Stimulated activated naive CD8-positive, alpha-beta T cell treated with anti-CD3 and anti-CD28 coated beads, Interleukin-15, Interleukin-2, amounts not matched to agents 100 U/mL and 50 U/mL, for 24 hours (primary cell): ENCODE data around the gene THPO.

ENCODE experiments used
- ATAC-seq: fragments of 150-1000 bp; cut with Tn5 transposase; one replicate; pipeline ENCODE4 v1.10.0; 2021
- DNase-seq: peaks from one replicate; pipeline ENCODE4 v3.0.0; 2021

THPO gene

DNA sequence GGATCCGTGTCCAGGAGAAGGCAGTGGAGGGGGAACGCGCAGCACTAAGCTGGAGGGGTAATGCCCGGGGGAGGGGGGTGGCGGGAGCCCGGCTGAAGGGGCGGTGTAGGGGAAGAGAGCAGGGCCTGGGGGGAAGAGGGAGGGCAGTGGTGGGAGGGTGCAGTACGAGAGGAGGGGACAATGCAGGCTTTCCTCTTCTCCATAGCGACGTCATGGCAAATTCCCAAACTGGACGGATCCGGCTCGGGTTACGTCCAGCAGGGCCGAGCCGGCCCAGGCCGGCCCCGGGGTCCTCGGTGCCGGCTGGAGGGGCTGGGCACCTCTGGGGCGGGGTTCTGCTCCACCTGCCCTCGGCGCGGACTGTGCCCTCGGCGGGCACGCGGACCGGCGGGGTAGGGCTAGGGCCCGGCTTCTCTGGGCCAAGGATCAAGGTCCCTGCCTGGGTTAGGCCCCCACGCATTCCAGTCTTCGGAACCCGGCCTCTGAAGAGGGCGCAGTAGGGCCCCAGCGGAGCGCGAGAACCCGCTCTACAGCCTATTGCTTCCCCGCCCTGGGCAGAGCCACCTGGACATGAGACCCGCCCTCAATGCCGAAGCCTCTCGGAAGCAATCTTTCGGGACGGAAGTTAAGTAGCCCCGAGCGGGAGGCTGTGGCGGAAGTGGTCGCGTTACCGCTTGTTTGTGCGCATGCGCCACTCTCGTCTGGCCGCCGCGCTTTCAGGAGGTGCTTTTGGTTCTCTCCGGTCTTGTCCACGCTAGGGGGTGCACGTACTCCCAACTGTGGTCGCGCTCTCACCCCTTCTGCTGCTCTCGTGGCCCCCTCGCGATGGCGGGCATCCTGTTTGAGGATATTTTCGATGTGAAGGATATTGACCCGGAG is 15.1 kb downstream of the THPO start:
- DNase-seq (peak; percentile 97), ATAC-seq (peak; percentile 89)

DNA sequence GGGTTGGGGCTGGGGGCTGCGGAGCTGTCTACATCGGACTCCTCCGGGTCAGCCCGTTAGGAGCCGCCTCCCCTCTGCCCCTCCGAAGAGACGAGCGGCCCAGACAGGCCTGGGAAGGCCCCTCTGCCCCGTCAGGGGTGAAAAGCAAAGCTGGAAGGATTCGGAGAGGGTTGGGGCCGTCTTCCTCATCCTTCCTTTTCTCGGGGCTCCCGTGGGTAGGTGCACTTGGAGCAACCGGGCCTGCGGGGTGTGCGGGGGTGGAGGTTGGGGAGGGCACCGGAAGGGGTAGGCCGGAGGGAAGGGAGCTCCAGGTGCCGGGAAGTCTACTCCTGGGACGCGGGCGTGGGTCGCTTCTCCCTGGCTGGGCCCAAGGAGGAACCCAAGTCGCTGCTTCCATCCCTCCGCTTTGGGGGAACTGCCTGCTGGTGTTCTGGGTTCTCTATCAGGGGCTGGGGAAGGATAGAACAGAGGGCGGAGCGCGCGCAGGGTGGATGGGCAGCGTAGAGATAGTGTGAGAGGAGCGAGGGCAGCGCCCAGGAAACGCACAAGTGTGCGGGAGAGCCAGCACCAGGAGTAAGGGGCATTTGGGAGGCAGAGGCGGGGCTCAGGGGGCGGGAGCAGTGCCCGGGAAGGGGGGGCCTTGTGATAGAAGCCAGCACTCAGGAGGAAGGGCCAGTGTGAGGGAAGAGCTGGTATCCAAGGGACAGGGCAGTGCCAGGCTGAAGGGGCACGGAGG is 15.9 kb downstream of the THPO start:
- DNase-seq = peak; percentile 63
- ATAC-seq = peak; percentile 11

DNA sequence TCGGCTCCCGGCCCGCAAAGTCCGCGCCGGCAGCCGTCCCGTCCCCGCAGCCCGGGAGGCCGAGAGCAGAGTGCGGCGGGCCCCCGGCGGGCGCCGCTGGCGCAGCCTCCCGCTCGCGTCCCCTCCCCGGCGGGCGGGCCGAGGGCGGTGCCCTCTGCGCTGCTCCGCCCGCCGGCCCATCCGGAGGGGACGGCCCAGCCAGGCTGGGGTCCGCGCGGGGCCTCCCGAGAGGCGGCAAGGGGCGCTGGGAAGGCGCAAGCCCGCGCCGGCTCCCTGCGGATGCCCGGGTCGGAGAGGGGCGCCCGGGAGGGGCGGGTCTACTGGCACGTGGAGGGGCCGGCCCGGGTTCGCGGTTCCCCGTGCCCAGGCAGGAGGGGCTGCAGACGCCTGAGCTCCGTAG is 16.5 kb downstream of the THPO start, which contains the start of the genes CLCN2 and POLR2H:
Gene CLCN2, minus strand, starts transcription at position 74 of the 400 bp plus-strand sequence. CDS start 126 bp downstream, outside the sequence.
Gene POLR2H, plus strand, starts transcription at position 179 of the 400 bp plus-strand sequence. CDS start 1,783 bp downstream, outside the sequence.
- DNase-seq (peak; percentile 68), ATAC-seq (peak; percentile 40)

DNA sequence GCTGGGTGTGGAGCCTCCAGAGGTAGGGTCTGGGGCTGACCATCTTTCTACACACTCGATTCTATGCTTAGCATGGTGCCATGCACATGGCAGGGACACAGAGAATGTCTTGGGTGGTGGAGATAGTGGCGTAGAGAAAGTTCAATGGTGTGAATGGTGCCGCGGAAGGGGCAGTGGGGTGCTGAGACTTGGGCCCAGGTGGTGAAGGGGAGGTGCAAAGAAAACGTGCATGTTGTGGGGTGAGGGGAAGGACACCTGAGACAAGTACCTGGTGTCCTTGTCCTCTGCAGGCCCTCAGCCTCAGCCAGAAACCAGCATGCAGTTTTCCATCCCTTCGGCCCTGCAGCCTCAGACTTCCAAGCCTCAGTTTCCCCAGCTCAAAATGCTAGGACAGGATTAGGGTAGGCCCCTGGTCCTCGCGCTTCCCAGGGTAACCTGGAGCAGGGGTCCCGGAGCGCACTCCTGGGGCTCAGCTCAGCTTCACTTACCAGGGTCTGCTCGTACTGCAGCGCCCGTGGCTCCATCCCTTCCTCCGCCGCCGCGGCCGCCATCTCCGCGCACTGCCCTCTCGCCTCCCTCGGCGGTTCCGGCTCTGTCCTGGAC is 17.0 kb downstream of the THPO start:
- no peak for ATAC-seq
- no peak for DNase-seq

DNA sequence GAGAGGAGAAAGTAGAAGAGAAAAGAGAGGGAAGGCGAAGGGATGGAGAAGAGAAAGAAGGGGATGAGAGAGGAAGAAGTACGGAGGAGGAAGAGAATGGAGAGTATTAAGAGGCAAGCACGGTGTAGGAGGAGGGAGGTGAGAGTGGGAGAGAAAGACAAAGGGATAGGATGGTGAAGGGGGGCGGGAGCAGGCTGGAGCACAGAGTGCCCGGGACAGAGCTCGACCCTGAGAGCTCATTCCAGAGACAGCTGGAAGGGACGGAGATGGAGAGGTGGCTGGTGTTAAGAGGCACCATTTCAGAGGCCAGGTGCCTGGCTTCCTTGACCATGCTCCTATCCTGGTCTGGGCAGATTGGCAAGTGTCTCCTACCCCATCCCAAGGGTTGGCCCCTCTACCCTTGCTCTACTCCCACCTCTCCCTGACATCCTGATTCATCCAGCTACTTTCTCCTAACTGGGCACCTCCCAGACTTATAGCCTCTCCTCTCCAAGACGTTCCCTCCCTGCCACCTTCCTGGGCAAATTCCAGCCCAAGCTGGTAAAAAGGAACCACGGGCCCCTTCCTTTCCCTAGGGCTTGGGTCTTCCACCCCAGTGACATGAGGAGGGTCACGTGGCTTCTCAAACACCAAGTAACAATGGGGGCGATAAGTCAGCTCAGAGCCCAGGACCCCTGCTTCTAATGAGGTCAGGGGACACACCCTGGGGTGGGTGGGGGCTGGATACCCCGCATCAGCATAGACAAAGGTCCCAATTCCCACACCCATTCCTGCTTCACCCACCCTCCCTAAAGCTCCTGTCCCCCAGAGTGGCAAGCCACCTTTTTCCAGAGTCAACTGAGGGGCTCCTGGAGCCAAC is 17.7 kb downstream of the THPO start:
- DNase-seq (no peak), ATAC-seq (no peak)

DNA sequence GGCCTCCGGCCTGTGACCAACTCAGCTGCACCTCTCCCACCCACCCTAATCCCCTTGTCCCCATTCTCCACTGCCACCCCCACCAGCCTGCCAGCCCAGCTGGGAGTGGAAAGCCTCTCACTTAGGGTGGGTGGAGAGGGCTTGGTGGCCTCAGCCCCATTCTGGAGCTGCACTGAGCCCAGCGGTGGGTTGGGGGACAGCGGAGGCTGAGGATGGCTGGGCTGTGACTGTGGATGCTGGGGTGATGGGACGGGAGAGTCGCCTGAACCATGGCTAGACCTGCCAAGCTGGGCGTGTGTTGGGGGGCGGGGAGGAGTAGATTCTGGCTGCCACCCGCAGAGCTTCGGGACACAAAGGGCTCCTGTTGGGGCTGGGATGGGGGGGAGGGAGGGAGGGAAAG is 18.4 kb downstream of the THPO start:
- DNase-seq (no peak), ATAC-seq (no peak)

- ATAC-seq = no peak
- DNase-seq = no peak
Measured at GRCh38 chr3:184358921-184359350, 19.1 kb downstream of the THPO start.

- DNase-seq (no peak), ATAC-seq (no peak)
Measured at GRCh38 chr3:184358124-184358767, 19.8 kb downstream of the THPO start.

DNA sequence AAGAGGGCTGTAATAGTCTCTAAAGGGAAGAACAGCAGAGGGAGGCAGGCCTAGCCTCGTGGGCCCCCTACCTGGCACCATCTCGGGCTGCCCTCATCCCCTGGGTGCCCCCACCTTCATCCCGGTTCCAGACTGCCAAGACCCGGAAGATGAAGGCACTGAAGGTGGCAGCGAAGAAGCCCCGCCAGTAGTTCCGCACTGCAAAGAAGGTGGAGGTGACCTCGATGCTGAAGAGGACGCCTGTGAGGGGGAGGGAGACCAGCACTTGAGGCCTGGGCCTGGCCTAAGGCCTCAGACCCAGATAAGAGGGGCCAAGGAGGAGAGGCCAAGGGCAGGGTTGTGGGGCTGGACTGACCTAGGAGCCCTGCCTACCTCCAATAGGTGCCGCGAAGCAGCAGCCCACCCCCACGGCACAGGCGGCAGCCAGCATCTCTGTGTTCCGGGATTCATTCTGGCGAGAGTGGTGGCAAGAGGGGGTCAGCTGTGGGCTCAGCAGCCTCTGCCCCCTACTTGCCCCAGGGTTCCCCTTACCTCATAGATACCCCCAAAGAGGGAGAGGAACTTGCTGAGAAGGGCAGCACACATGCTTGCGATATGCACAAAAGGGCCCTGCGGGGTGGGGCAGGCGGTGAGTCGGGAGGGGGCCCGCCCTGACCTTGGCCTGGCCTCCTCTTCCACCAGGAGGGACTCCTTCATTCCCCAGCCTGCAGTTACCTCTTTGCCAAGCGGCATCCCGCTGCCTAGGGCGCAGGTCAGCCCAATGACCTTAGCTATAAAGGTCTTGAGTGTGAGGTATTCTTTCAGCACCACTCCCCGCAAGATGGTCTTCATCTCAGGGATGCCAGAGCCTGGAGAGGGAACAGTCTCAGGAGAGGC is 20.5 kb downstream of the THPO start:
- DNase-seq = no peak
- ATAC-seq = no peak

- DNase-seq (no peak), ATAC-seq (no peak)
Measured at GRCh38 chr3:184355261-184356040, 22.6 kb downstream of the THPO start.

DNA sequence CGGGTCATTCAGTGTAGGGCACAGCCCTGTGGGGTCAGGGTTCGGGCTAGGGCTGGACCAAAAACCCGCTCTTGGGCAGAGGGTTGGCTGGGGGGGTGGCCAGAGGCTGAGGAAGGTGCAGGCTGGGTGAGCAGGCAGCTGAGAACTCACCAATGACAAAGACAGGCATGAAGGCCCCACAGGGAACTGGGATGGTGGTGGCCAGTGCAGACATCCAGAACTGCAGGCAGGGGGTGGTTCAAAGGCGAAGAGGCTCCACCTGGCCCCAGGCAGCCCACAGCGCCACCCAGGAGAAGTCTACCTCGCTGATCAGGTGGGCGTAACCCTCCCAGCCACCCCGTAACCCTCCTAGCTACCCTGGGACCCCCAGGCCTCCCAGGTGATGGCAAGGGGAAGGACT is 23.3 kb downstream of the THPO start:
- ATAC-seq (no peak), DNase-seq (no peak)

DNA sequence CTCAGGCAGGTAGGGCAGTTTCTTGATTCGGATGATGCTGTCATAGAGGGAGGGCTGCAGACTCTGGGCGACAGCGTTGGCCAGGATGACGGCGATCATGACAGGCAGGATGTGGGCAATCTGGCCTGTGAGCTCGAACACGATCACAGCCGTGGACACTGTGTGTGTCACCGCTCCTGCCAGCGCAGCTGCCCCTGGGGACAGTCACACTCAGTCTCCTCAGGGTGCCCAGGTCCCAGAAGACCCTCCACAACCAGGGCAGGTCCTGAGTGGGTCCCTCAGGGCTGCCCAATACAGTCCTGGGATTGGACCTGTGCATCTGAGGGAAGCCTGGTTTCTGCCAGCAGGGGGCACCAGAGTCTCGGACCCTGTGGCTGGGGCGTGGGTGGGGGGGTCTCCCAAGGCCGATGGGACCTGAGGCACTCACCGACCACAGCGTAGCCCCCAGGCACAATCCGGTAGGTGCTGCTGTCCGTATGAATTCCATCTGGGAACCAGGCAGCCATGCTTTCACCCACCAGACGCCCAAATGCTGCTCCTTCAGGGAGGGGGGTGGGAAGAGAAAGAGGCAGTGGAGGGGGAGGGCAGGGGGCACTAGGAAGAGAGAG is 23.8 kb downstream of the THPO start:
- ATAC-seq = peak; percentile 56
- peak; percentile 81 for DNase-seq

DNA sequence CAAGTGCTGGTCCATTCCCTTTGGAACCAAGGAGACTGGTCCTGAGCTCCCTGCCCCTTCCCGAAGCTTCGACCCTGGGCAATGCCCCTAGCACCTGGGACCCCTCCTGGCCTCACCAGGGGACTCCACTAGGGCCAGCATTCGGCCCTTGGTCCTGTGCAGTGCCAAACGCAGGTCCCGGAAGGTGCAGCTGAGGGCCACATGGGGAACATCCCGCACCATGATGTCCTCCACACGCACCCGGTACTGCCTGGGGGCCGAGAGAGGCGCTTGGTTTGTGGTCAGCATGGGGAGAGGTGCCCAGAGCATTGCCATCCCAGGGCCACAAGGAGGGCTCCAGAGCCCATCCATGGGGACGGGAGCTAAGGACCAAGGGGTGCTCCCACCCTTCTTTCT is 24.5 kb downstream of the THPO start:
- DNase-seq (no peak), ATAC-seq (no peak)

DNA sequence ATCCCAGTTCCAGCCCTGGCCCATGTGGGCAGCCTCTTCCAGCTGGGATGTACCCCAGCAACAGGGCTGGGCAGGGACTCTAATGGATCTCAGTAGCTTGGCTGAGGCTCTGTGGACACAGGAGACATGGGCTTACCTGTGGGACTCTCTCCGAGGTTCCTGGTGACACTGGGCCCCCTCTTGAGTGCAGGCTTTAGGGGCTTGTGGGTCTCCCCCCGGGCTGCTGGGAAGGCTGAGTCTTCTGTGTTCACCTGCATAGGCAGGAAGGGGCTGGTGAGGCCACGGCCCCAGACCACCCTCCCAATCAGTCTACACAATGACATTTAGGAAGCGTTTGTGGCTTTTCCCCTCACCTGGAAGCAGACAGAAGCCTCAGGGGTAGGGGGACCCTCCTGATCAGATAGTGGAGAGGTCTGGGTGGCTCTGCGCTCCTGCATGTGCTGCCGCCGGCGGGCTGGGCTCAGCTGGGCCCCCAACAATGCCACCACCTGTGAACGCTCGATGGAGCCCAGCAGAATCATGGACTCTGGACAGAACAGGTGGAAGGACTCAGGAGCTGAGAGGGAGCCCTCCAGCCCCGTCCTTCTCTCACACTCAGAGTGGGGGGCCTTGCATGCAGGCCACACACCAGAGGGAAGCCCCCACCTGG is 25.0 kb downstream of the THPO start:
- DNase-seq (no peak), ATAC-seq (no peak)

DNA sequence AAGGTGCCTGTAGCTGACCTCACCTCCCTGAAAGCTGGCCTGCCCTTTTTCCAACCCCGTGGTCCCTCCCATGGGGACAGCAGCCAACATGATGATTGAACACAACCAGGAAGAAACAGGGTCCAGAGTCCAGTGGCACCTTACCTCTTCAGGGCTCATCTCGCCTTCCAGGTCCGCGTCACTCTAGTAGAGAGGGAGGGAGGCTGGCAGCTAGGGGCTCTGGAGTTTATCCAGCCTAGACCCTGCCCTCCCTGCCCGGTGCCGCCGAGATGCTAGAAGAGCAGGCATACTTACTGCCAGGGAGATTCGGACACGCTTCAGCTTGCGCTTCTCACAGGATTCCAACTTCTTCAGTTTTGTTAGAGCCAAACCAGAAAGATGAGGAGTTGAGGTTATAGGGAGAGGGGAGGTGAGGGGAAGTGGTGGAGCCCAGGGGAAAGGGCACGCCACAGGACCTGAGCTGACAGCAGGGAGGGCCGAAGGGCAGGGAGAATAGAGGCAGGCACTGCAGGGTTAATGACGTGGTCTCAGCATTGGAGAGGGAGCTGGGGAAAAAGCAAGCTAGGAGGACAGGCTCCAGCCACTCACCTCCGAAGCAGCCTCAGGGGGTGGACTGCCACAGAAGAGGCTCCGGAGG is 25.7 kb downstream of the THPO start:
- no peak for DNase-seq
- ATAC-seq = no peak

- DNase-seq (no peak), ATAC-seq (no peak)
Measured at GRCh38 chr3:184351511-184352148, 26.4 kb downstream of the THPO start.

DNA sequence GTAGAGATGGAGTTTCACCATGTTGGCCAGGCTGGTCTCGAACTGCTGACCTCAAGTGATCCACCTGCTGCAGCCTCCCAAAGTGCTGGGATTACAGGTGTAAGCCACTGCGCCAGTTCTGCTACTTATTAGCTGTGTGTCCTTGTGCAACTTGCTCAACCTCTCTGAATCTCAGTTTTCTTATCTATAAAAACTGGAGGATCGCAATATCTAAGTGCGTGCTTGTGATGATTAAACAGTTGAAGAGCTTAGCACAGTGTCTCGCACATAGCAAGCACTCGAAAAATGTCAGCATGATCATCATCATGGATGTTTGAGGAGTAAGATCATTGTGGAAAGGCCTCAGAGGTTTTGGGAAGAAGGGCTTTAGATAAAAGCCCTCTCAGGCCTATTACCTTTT is 27.4 kb downstream of the THPO start:
- no peak for ATAC-seq
- DNase-seq = no peak
